Tibial nerve (tissue), 4 donors: ENCODE data around the gene LDAH. TPM values are rescaled to one million over a fixed set of nuclear protein-coding genes. Genes with fewer than 3 reads are reported as not detected.

Experiments
- DNase-seq, 2 donors: peaks; one replicate each; pipeline ENCODE4 v3.0.0-alpha.2; 2019; ENCODE audit warnings: low spot score in 2 of 2
- H3K27ac ChIP-seq, 4 donors: fragments of 200-600 bp; sonication (generic) in 3 of 4; one replicate each; pipeline ENCODE4 v1.5.1; 2017 to 2019; ENCODE audit warnings: mild to moderate bottlenecking in 1 of 4
- H3K27me3 ChIP-seq, 2 donors: fragments of 200-600 bp; sonication (generic) in 1 of 2; one replicate each; pipeline versions ENCODE4 v1.5.1 to v1.6.0; 2017 to 2019
- H3K36me3 ChIP-seq, 3 donors: fragments of 200-600 bp; sonication (generic); one replicate each; pipeline ENCODE4 v1.5.1; 2018 to 2019
- H3K4me1 ChIP-seq, 4 donors: fragments of 200-600 bp; sonication (generic) in 3 of 4; one replicate each; pipeline ENCODE4 v1.5.1; 2017 to 2019
- H3K4me3 ChIP-seq, 4 donors: fragments of 200-600 bp; sonication (generic) in 3 of 4; one replicate each; pipeline ENCODE4 v1.5.1; 2017 to 2019; ENCODE audit warnings: mild to moderate bottlenecking in 1 of 4, moderate library complexity in 1 of 4
- H3K9me3 ChIP-seq, 4 donors: fragments of 200-600 bp; sonication (generic) in 3 of 4; one replicate each; pipeline ENCODE4 v1.5.1; 2017 to 2019
- CTCF ChIP-seq, 5 experiments: fragments of 200-600 bp in 3 of 5; fragments of 450-650 bp in 2 of 5; sonication (generic) in 3 of 5; IDR thresholded peaks; one replicate each; pipeline ENCODE4 v1.5.1; 2016 to 2019; ENCODE audit warnings: antibody characterized with exemption in 5 of 5, mild to moderate bottlenecking in 3 of 5, moderate library complexity in 2 of 5
- EP300 ChIP-seq, 2 donors: sonication (generic); formaldehyde crosslinking; IDR thresholded peaks; one replicate each; pipeline ENCODE4 v1.6.1; 2017; ENCODE audit warnings: antibody characterized with exemption in 2 of 2, mild to moderate bottlenecking in 1 of 2
- POLR2A ChIP-seq, 2 donors: fragments of 450-650 bp; IDR thresholded peaks; one replicate each; pipeline ENCODE4 v1.6.1; 2017; ENCODE audit warnings: antibody characterized with exemption in 2 of 2, mild to moderate bottlenecking in 2 of 2, moderate library complexity in 2 of 2
- WGBS, 2 donors: methylation state at CpG; one replicate each; pipeline ENCODE4 v1.1.5; 2018; 5-methylcytosine and 5-hydroxymethylcytosine counted together
- total RNA-seq, 4 donors: library from RNA; depleted of rRNA; stranded (reverse); fragments of >200 nt; gene quantifications; one replicate each; pipeline ENCODE4 v1.1.0, GENCODE V29; 2016

LDAH gene
- total RNA-seq, 4 donors from 2014 or later: 13.4 to 27.1 (median 15.7) TPM

- no peak for DNase-seq
- Histone ChIP-seq H3K4me1 (peaks cover 0 to 39% (median 5%) of the 10 kb centered on the region in 4 donors), H3K4me3 (no peak overlapping the region), H3K27ac (no peak overlapping the region), H3K27me3 (peaks cover 0 to 54% of the 10 kb centered on the region in 2 donors), H3K36me3 (no peaks in the 10 kb centered on the region), H3K9me3 (no peaks in the 10 kb centered on the region)
- TF ChIP-seq CTCF (IDR thresholded peaks at IDR 0.05) (no peak), EP300 (IDR thresholded peaks at IDR 0.05) (no peak), POLR2A (IDR thresholded peaks at IDR 0.05) (no peak)
- 74 to 75% methylated on average over 10 of the region's 11 CpGs for WGBS, 2 donors
Observed at GRCh38 chr2:20674309-20674965, 148.5 kb downstream of the LDAH start.

GRCh38 chr2:20673686-20674308 lies 149.1 kb downstream of the LDAH start:
- no peaks in the 10 kb centered on the region for H3K36me3 ChIP-seq
- peaks cover 0 to 60% of the 10 kb centered on the region in 2 donors for H3K27me3 ChIP-seq
- no peak for DNase-seq
- no peak for TF ChIP-seq EP300 (IDR thresholded peaks at IDR 0.05)
- H3K4me3 ChIP-seq: no peak overlapping the region
- peaks cover 0 to 44% (median 5%) of the 10 kb centered on the region in 4 donors for H3K4me1 ChIP-seq
- no peaks in the 10 kb centered on the region for H3K9me3 ChIP-seq
- 68 to 78% methylated on average over 5 of the region's 5 CpGs for WGBS, 2 donors
- H3K27ac ChIP-seq: no peak overlapping the region

- no peak overlapping the region for H3K4me3 ChIP-seq
- 40 to 45% methylated on average over 18 of the region's 18 CpGs for WGBS, 2 donors
- TF ChIP-seq POLR2A (IDR thresholded peaks at IDR 0.05): no peak
- no peak for TF ChIP-seq EP300 (IDR thresholded peaks at IDR 0.05)
- no peak for TF ChIP-seq CTCF (IDR thresholded peaks at IDR 0.05)
- no peak for DNase-seq
- H3K36me3 ChIP-seq: no peaks in the 10 kb centered on the region
- peaks cover 0 to 74% of the 10 kb centered on the region in 2 donors for H3K27me3 ChIP-seq
- H3K4me1 ChIP-seq: peaks cover 0 to 49% (median 8%) of the 10 kb centered on the region in 4 donors
- no peak overlapping the region for H3K27ac ChIP-seq
- H3K9me3 ChIP-seq: no peaks in the 10 kb centered on the region
Observed at GRCh38 chr2:20672201-20672951, 150.5 kb downstream of the LDAH start.

GRCh38 chr2:20671736-20672080 lies 151.2 kb downstream of the LDAH start:
- H3K36me3 ChIP-seq: no peaks in the 10 kb centered on the region
- no peak overlapping the region for H3K4me3 ChIP-seq
- H3K27ac ChIP-seq: no peak overlapping the region
- no peaks in the 10 kb centered on the region for H3K9me3 ChIP-seq
- H3K27me3 ChIP-seq: peaks cover 0 to 79% of the 10 kb centered on the region in 2 donors
- no peak for DNase-seq
- 22 to 24% methylated on average over 13 of the region's 13 CpGs for WGBS, 2 donors
- no peak for TF ChIP-seq EP300 (IDR thresholded peaks at IDR 0.05)
- no peak for TF ChIP-seq CTCF (IDR thresholded peaks at IDR 0.05)
- TF ChIP-seq POLR2A (IDR thresholded peaks at IDR 0.05): no peak
- H3K4me1 ChIP-seq: peaks cover 0 to 53% (median 10%) of the 10 kb centered on the region in 4 donors

- peaks cover 0 to 58% (median 15%) of the 10 kb centered on the region in 4 donors for H3K4me1 ChIP-seq
- TF ChIP-seq POLR2A (IDR thresholded peaks at IDR 0.05) (no peak), CTCF (IDR thresholded peaks at IDR 0.05) (no peak), EP300 (IDR thresholded peaks at IDR 0.05) (no peak)
- no peaks in the 10 kb centered on the region for H3K9me3 ChIP-seq
- no peaks in the 10 kb centered on the region for H3K36me3 ChIP-seq
- no peak for DNase-seq
- WGBS, 2 donors: 24 to 26% methylated on average over 28 to 43 of the region's 60 CpGs
- H3K27me3 ChIP-seq: peaks cover 0 to 84% of the 10 kb centered on the region in 2 donors
- H3K27ac ChIP-seq: no peak overlapping the region
- H3K4me3 ChIP-seq: peak overlapping the region in 1 of 4 donors; percentile 8
Observed at GRCh38 chr2:20671036-20671735, 151.7 kb downstream of the LDAH start.
